Measurements from ENCODE around the gene GRM3. TPM values are rescaled to one million over a fixed set of nuclear protein-coding genes. Genes with fewer than 3 reads are reported as not detected.

GRM3 gene
- total and polyA plus RNA-seq, 2 of the 8 experiments (the other 6 are each of a cell fraction or from before 2014, with no cell fraction given), result 3.1 to 4.2 TPM

DNA sequence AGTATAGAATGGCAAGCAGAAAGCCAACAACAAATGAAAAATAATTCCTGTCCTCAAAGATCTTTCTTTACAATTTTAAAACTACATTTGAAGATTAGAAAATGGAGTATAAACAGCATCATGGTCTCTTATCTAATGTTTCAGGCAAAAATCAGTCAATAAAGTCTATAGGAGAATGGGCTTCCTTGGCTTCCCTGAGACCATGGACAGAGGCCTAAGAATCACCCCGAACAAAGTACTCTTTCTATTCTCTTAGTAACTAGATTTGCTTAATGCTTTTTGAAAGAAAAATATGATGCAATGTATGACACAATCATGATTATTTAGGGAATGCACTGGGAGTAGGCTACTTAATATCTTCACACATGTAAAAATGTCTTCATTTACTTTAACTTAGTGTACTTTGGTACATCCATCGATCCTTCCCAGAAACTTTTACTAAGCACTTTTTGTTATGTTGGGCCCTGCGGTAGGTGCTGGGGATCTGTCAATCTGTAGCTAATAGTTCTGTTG lies 17.3 kb downstream of the GRM3 start:
- CTCF ChIA-PET (ENCODE audit: partially characterized antibody), result interaction anchor here (1.4 kb wide), 1 partner anchor 154 kb away, joined by 3 read pairs; no protein-coding TSS in a partner anchor
- no peak for DNase-seq (ENCODE audit: low read depth in 1 of 2, low spot score in 2 of 2)
- Histone ChIP-seq H3K4ac (replicated peaks; ENCODE audit: insufficient read length, low read depth, low read length) (no peak overlapping the region), H2AK5ac (ENCODE audit: low read depth, low read length) (no peak overlapping the region), H4K91ac (replicated peaks; ENCODE audit: insufficient read length, low read length) (no peak overlapping the region), H3K36me3 (ENCODE audit: control insufficient read depth in 2 of 4, insufficient read depth in 4 of 4, low read length in 3 of 4) (no peaks in the 10 kb centered on the region), H2BK12ac (ENCODE audit: low read depth, low read length) (no peak overlapping the region), H4K5ac (ENCODE audit: insufficient read length, low read depth, low read length) (no peak overlapping the region), H3K27me3 (replicated peaks in 1 of 4; ENCODE audit: control insufficient read depth in 3 of 4, extremely low read depth in 1 of 4, insufficient read depth in 3 of 4, low read length in 3 of 4) (no peaks in the 10 kb centered on the region), H3K27ac (ENCODE audit: low read depth, low read length) (no peak overlapping the region), H3K14ac (ENCODE audit: insufficient read length) (no peak overlapping the region), H3K18ac (ENCODE audit: extremely low read depth, low read length) (no peak overlapping the region), H3K23me2 (ENCODE audit: low read depth, low read length) (no peaks in the 10 kb centered on the region), H3K79me2 (ENCODE audit: control insufficient read depth in 1 of 2, insufficient read depth in 2 of 2, low read length in 2 of 2) (no peaks in the 10 kb centered on the region), H2BK15ac (ENCODE audit: low read length) (no peak overlapping the region), H3K9me3 (ENCODE audit: insufficient read depth in 2 of 2, low read depth in 1 of 2, low read length in 1 of 2) (no peaks in the 10 kb centered on the region), H4K20me1 (replicated peaks in 1 of 2; ENCODE audit: control insufficient read depth in 1 of 2, insufficient read depth in 2 of 2, low read length in 2 of 2) (no peaks in the 10 kb centered on the region), H2BK5ac (ENCODE audit: low read depth, low read length) (no peak overlapping the region), H3K4me3 (ENCODE audit: extremely low read depth in 1 of 4, insufficient read depth in 2 of 4, low read depth in 3 of 4, low read length in 4 of 4) (no peak overlapping the region), H3K9ac (replicated peaks in 1 of 4; ENCODE audit: extremely low read depth in 1 of 4, low read depth in 3 of 4, low read length in 3 of 4) (no peak overlapping the region), H2BK20ac (ENCODE audit: low read length) (no peak overlapping the region), H4K8ac (ENCODE audit: extremely low read depth, insufficient read depth, low read length) (no peak overlapping the region), H3K4me1 (replicated peaks in 1 of 4; ENCODE audit: control insufficient read depth in 3 of 4, insufficient read depth in 4 of 4, low read length in 3 of 4) (no peaks in the 10 kb centered on the region), H3K56ac (replicated peaks; ENCODE audit: insufficient read length, low read depth, low read length) (no peak overlapping the region), H3K23ac (ENCODE audit: insufficient read length) (no peak overlapping the region), H3K79me1 (ENCODE audit: low read depth, low read length) (no peaks in the 10 kb centered on the region), H3K4me2 (ENCODE audit: insufficient read depth in 1 of 2, low read depth in 2 of 2, low read length in 2 of 2) (no peak overlapping the region), H2BK120ac (replicated peaks; ENCODE audit: low read depth, low read length) (no peak overlapping the region), H2AFZ (ENCODE audit: low read length) (no peak overlapping the region)
- WGBS, 2 experiments (ENCODE audit: extremely low coverage in 1 of 2, insufficient coverage in 1 of 2, insufficient read length in 1 of 2, insufficient replicate concordance in 2 of 2, low coverage in 1 of 2, low lambda C conversion rate in 2 of 2, missing lambda C conversion rate in 1 of 2), result 84% methylated on average over 3 of the region's 3 CpGs; no CpG with 5 or more reads in 1 of the 2 experiments
- POLR2A ChIA-PET (ENCODE audit: partially characterized antibody), result no interaction called here
- TF ChIP-seq CTBP2 (IDR thresholded peaks at IDR 0.05; ENCODE audit: borderline replicate concordance, insufficient read depth, insufficient read length, low read length), result no peak
- TF ChIP-seq HDAC6 (IDR thresholded peaks at IDR 0.05; ENCODE audit: low read depth, low read length), result no peak
- no peak for TF ChIP-seq MAFK (IDR thresholded peaks at IDR 0.05; ENCODE audit: low read depth, low read length)
- TF ChIP-seq SAP30 (IDR thresholded peaks at IDR 0.05; ENCODE audit: insufficient read depth, insufficient replicate concordance, low read length), result no peak
- no peak for TF ChIP-seq TBP (IDR thresholded peaks at IDR 0.05; ENCODE audit: low read depth, low read length)
- TF ChIP-seq POLR2A (IDR thresholded peaks at IDR 0.05; ENCODE audit: control extremely low read depth in 1 of 2, low read depth in 2 of 2, low read length in 2 of 2), result no peak
- no peak for TF ChIP-seq ASH2L (IDR thresholded peaks at IDR 0.05; ENCODE audit: low read length)
- TF ChIP-seq, protein P1, sequence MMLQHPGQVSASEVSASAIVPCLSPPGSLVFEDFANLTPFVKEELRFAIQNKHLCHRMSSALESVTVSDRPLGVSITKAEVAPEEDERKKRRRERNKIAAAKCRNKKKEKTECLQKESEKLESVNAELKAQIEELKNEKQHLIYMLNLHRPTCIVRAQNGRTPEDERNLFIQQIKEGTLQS (IDR thresholded peaks at IDR 0.05; ENCODE audit: insufficient read depth, low read depth, low read length), result no peak
- no peak for TF ChIP-seq SP4 (IDR thresholded peaks at IDR 0.05; ENCODE audit: low read length)
- TF ChIP-seq, protein P2, sequence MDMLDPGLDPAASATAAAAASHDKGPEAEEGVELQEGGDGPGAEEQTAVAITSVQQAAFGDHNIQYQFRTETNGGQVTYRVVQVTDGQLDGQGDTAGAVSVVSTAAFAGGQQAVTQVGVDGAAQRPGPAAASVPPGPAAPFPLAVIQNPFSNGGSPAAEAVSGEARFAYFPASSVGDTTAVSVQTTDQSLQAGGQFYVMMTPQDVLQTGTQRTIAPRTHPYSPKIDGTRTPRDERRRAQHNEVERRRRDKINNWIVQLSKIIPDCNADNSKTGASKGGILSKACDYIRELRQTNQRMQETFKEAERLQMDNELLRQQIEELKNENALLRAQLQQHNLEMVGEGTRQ (IDR thresholded peaks at IDR 0.05; ENCODE audit: low read length), result no peak
- no peak for TF ChIP-seq CEBPB (IDR thresholded peaks at IDR 0.05; ENCODE audit: low read depth, low read length)
- no peak for TF ChIP-seq SRF (IDR thresholded peaks at IDR 0.05; ENCODE audit: low read depth, low read length)
- TF ChIP-seq SIN3A (conservative IDR thresholded peaks at IDR 0.05 in 1 of 2, IDR thresholded peaks at IDR 0.05 in 1 of 2; ENCODE audit: low read depth in 1 of 2, low read length in 2 of 2), result no peak
- no peak for FAIRE-seq

All from H1 (cell line).